GM19455 (cell line): Measurements from ENCODE around the gene ADGRV1.
"Not testable (repeated sequence)": the region's sequence is repeated elsewhere in the genome, so short reads cannot be mapped to it uniquely, and the experiment has no call there.

Experiments
- ATAC-seq: cut with Tn5 transposase; IDR thresholded peaks from one replicate; pipeline ENCODE4 v1.9.1; 2021; ENCODE audit not compliant: unreplicated experiment

The ADGRV1 gene

DNA sequence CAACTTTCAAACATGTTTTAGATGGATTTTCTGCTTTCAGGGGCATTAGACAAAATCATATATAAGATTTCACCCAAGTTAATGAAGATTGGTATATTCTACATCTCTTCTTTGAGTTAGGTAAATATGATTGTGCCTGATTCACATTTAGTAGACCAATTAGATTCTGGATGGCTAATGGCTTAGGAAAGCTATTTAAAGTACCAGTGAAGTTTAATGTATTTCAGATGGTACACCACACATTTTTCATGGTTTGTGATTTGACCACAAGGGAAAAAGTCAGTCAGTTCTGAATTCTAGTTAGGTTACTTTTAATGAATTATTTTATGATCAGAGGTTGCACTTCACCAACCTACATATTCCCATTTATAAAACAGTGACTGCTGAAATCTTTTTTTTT is 409.7 kb downstream of the ADGRV1 start:
- ATAC-seq, result no peak

GRCh38 chr5:90969945-90970344 is 411.3 kb downstream of the ADGRV1 start:
- ATAC-seq, result not testable (repeated sequence)

- no peak for ATAC-seq
Measured at GRCh38 chr5:90981177-90981576, 422.6 kb downstream of the ADGRV1 start.

- ATAC-seq, result no peak
Measured at GRCh38 chr5:90981821-90982220, 423.2 kb downstream of the ADGRV1 start.

- no peak for ATAC-seq
Measured at GRCh38 chr5:90982576-90982975, 424.0 kb downstream of the ADGRV1 start.

GRCh38 chr5:90983148-90983547 is 424.6 kb downstream of the ADGRV1 start:
- no peak for ATAC-seq

- ATAC-seq, result no peak
Measured at GRCh38 chr5:90983711-90984124, 425.1 kb downstream of the ADGRV1 start.

DNA sequence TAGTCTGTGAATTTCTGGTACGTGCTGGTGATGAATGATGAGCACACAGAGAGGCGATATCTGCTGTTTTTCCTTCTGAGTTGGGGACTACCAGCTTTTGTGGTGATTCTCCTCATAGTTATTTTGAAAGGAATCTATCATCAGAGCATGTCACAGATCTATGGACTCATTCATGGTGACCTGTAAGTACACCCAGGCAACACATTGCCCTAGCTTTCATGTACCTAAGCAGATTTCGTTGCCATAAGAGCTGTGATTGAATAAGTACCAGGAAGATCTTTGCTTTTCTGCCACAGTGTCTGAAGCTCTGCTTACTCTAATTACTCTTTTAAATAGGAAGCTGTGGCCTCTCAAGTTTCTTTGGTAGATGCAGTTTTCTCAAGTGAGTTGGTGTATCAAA is 426.7 kb downstream of the ADGRV1 start:
- ATAC-seq, result no peak

DNA sequence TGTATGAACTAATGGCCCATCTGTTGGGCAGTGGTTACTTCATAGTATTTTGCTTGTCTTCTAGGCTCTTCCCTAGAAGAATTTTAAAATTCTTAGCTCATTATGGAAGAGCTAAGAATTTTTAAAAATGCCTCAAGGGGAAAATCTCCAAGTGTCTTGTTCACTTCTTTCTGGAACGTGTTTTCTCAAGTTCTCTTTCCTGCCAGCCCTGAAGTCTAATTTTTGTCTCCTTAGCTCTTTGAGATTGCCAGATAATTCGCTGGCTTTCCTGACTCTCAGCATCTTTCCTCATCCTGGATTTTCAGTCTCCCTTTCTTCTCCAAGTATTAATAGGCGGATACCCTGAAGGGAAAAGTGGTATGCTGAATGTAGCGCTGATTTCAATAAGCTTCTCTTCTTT is 429.1 kb downstream of the ADGRV1 start:
- ATAC-seq, result no peak

DNA sequence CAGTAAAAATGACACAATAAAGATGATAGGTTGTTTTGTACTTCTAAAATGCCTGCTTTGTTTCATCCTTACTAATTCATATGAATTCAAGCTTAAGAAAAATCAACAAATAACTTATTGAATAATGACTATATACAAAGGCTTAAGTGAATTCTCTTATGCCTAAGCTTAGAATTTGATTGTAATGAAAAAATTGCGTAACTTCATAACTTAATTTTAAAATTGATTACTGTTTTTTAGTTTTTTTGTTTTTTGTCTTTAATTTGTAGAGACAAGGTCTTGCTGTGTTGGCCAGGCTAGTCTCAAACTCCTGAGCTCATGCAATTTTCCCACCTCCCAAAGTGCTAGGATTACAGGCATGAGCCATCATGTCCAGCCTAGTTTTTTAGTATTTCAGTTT is 432.6 kb downstream of the ADGRV1 start:
- ATAC-seq, result no peak

DNA sequence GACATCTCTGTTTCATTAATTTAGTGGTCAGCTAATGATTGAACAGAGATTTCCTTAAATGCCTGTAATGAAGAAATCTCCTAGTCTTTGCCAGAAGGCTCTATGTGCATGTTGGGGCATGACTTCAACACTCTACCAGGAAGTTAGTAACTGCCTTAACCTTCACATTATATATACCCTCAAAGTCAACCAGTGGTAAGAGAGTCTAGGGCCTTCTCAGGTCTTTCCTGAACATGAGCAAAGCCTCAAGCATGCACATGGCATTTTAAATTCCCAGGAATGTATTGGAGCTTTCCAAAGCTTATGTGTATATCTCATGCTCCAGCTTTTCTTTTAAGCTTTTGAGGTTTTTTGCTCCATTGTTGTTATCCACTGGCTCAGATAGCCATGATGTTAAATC is 436.2 kb downstream of the ADGRV1 start:
- no peak for ATAC-seq

GRCh38 chr5:90996089-90996488 is 437.5 kb downstream of the ADGRV1 start:
- ATAC-seq, result no peak

DNA sequence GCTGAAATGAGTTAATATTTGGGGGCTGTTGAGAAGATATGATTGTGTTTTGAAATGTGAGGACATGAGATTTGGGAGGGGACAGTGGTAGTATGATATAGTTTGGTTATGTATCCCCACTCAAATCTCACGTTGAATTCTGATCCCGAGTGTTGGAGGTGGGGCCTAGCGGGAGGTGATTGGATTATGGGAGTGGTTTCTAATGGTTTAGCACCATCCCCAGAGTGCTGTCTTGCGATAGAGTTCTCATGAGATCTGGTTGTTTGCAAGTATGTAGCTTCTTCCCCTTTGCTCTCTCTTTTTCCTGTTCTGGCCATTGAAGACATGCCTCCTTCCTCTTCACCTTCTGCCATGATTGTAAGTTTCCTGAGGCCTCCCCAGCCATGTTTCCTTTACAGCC is 438.5 kb downstream of the ADGRV1 start:
- ATAC-seq, result no peak

GRCh38 chr5:91000743-91001142 is 442.1 kb downstream of the ADGRV1 start:
- ATAC-seq, result no peak

- no peak for ATAC-seq
Measured at GRCh38 chr5:91006713-91007112, 448.1 kb downstream of the ADGRV1 start.

DNA sequence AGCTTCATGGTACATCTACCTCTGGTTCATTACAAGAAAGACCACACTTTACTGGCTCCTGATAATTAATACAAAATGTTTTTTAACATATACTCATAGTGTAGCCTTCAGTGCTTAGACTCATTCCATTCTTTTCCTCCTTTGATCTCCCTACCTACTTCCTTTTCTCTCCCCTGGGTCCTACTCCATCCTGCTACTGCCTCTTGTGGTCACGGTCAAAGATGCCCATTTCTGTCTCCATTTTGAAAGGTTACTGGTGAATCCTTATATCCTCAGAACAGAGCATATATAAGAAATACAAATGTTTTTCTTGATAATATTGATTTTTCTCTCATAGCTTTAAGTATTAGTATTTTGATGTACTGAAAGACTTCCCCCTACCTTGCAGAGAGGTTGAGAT is 448.7 kb downstream of the ADGRV1 start:
- ATAC-seq, result no peak

- ATAC-seq, result no peak
Measured at GRCh38 chr5:91007780-91008402, 449.3 kb downstream of the ADGRV1 start.

DNA sequence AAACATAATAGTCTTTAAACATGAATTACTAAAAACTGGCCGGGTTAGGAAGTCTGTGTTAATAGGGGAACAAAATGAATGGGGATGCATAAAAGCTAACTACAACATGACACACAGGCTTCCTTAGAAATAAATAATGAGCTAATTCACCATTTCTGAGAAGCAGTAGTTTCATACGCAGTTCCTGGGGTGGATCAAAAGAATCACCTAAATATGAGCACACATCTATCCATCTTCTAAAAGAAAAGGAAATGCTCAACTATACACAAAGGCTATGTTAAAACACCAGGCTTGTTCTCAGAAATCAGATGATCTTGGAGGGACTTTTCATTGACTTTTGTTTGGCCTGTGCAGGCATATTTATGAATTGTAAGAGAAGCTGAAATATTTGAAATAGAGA is 451.5 kb downstream of the ADGRV1 start:
- no peak for ATAC-seq

- no peak for ATAC-seq
Measured at GRCh38 chr5:91011029-91011428, 452.4 kb downstream of the ADGRV1 start.

DNA sequence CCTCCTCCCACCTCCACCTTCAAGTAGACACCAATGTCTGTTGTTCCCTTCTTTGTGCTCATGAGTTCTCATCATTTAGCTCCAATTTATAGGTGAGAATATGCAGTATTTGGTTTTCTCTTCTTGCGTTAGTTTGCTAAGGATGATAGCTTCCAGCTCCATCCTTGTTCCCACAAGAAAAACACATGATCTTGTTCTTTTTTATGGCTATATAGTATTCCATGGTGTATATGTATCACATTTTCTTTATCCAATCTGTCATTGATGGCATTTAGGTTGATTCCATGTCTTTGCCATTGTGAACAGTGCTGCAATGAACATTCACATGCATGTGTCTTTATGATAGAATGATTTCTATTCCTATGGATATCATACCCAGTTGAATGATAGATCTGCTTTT is 454.3 kb downstream of the ADGRV1 start:
- not testable (repeated sequence) for ATAC-seq

GRCh38 chr5:91016322-91016721 is 457.7 kb downstream of the ADGRV1 start:
- ATAC-seq, result no peak

DNA sequence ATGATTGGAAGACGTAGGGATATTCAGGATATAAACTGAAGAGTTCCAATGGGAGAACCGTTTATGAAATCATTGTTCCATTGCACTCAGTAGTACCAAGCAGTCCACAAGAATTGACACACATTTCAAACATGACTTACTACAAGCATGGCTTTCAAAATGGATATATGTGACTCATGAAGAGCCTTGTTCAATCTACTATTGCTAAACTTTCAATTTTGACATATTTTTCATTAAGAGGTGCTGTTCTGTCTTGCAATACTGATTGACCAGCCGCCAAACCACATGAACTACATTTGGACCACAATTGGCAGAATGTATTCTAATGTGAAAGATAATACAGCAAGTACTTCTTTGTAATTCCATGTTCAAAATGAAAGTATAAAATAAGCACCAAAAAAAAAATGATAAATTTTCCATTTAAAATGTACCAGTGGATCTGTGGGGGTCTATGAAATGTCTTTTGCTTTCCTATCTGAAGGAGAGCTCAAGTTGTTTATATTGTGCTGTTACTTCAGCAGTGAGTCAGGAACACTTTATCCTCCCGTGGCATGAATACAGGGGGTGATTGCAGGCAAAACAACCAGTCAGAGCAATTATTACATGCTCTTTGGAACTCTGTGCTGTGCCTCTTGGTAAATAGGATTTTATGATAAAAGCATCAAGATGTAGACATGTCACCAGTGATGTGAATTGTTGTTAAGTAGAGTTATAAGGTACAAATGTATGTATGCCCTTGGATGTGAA is 458.5 kb downstream of the ADGRV1 start:
- ATAC-seq, result no peak

GRCh38 chr5:91018200-91018599 is 459.6 kb downstream of the ADGRV1 start:
- ATAC-seq, result no peak
